ENCODE measurements around the gene PRAME.
"Not testable (repeated sequence)": the region's sequence is repeated elsewhere in the genome, so short reads cannot be mapped to it uniquely, and the experiment has no call there.

PRAME gene

GRCh38 chr22:22558972-22559603, at the start of gene PRAME:
Gene PRAME, minus strand, starts transcription at chr22:22559265. Its CDS starts 2,433 bp downstream, at chr22:22556832.
- DNase-seq (ENCODE audit: low read depth in 4 of 4, low spot score in 1 of 4) = peak; percentile 50 to 80 (median 63)

GRCh38 chr22:22608022-22608421, 49.0 kb upstream of the PRAME start:
- DNase-seq (ENCODE audit: low read depth in 4 of 4, low spot score in 1 of 4) = not testable (repeated sequence)

- DNase-seq (ENCODE audit: low read depth in 4 of 4, low spot score in 1 of 4) = no peak
Measured at GRCh38 chr22:22605074-22605404, 46.0 kb upstream of the PRAME start.

GRCh38 chr22:22604326-22605073, 45.4 kb upstream of the PRAME start:
- DNase-seq (ENCODE audit: low read depth in 4 of 4, low spot score in 1 of 4) = no peak

GRCh38 chr22:22603470-22603947, 44.4 kb upstream of the PRAME start:
- DNase-seq (ENCODE audit: low read depth in 4 of 4, low spot score in 1 of 4) = no peak

- no peak for DNase-seq (ENCODE audit: low read depth in 4 of 4, low spot score in 1 of 4)
Measured at GRCh38 chr22:22600531-22601261, 41.6 kb upstream of the PRAME start.

GRCh38 chr22:22599248-22599647, 40.2 kb upstream of the PRAME start:
- no peak for DNase-seq (ENCODE audit: low read depth in 4 of 4, low spot score in 1 of 4)

GRCh38 chr22:22598144-22598543, 39.1 kb upstream of the PRAME start:
- DNase-seq (ENCODE audit: low read depth in 4 of 4, low spot score in 1 of 4) = no peak

- no peak for DNase-seq (ENCODE audit: low read depth in 4 of 4, low spot score in 1 of 4)
Measured at GRCh38 chr22:22595001-22595835, 36.2 kb upstream of the PRAME start.

- DNase-seq (ENCODE audit: low read depth in 4 of 4, low spot score in 1 of 4) = peak; percentile 17 to 48 (median 28)
Measured at GRCh38 chr22:22593964-22594656, 35.0 kb upstream of the PRAME start.

- no peak for DNase-seq (ENCODE audit: low read depth in 4 of 4, low spot score in 1 of 4)
Measured at GRCh38 chr22:22593250-22593649, 34.2 kb upstream of the PRAME start.

- no peak for DNase-seq (ENCODE audit: low read depth in 4 of 4, low spot score in 1 of 4)
Measured at GRCh38 chr22:22591348-22592299, 32.6 kb upstream of the PRAME start.

GRCh38 chr22:22590136-22590891, 31.2 kb upstream of the PRAME start:
- no peak for DNase-seq (ENCODE audit: low read depth in 4 of 4, low spot score in 1 of 4)

GRCh38 chr22:22588485-22589164, 29.6 kb upstream of the PRAME start:
- DNase-seq (ENCODE audit: low read depth in 4 of 4, low spot score in 1 of 4) = no peak

- DNase-seq (ENCODE audit: low read depth in 4 of 4, low spot score in 1 of 4) = no peak
Measured at GRCh38 chr22:22587577-22588188, 28.6 kb upstream of the PRAME start.

GRCh38 chr22:22584722-22585121, 25.7 kb upstream of the PRAME start:
- DNase-seq (ENCODE audit: low read depth in 4 of 4, low spot score in 1 of 4) = no peak

- no peak for DNase-seq (ENCODE audit: low read depth in 4 of 4, low spot score in 1 of 4)
Measured at GRCh38 chr22:22583030-22583429, 24.0 kb upstream of the PRAME start.

- DNase-seq (ENCODE audit: low read depth in 4 of 4, low spot score in 1 of 4) = not testable (repeated sequence)
Measured at GRCh38 chr22:22581524-22581923, 22.5 kb upstream of the PRAME start.
